DND-41 (cell line): Measurements from ENCODE around the gene GPA33.

Source experiments
- ATAC-seq: fragments of 200-7000 bp; cut with Tn5 transposase; 3 replicates; pipeline ENCODE4 v1.9.1; 2021; ENCODE audit warnings: low read depth; ENCODE audit not compliant: insufficient read depth
- DNase-seq: peaks from one replicate; pipeline ENCODE4 v3.0.0-alpha.2; 2020
- H2AFZ ChIP-seq: 2 replicates; pipeline ENCODE4 v1.6.0; 2012; ENCODE audit warnings: low read depth, low read length
- H3K27ac ChIP-seq: 2 replicates; pipeline ENCODE4 v1.5.1; 2012; ENCODE audit warnings: low read length, inconsistent platforms
- H3K27me3 ChIP-seq: fragments of 200-600 bp; sonication (generic); 2 replicates; pipeline ENCODE4 v1.6.0; 2012; ENCODE audit warnings: low read length, mild to moderate bottlenecking, inconsistent platforms; ENCODE audit not compliant: insufficient read depth, poor library complexity
- H3K36me3 ChIP-seq: 2 replicates; pipeline ENCODE4 v1.5.1; 2012; ENCODE audit warnings: low read length, inconsistent platforms; ENCODE audit not compliant: insufficient read depth
- H3K4me1 ChIP-seq: 2 replicates; pipeline ENCODE4 v1.5.1; 2012; ENCODE audit warnings: mild to moderate bottlenecking, low read length; ENCODE audit not compliant: insufficient read depth
- H3K4me2 ChIP-seq: 2 replicates; pipeline ENCODE4 v1.6.0; 2012; ENCODE audit warnings: mild to moderate bottlenecking, moderate library complexity, low read length, inconsistent platforms; ENCODE audit not compliant: insufficient read depth
- H3K4me3 ChIP-seq, 2 experiments: fragments of 200-600 bp in 1 of 2; shearing (Covaris generic) in 1 of 2; 2 replicates each; pipeline ENCODE4 v1.5.1; 2012 to 2016; ENCODE audit warnings: inconsistent platforms in 2 of 2, low read length in 2 of 2, mild to moderate bottlenecking in 2 of 2, low read depth in 1 of 2, moderate library complexity in 1 of 2
- H3K79me2 ChIP-seq: 2 replicates; pipeline ENCODE4 v1.6.0; 2012; ENCODE audit warnings: low read length, inconsistent platforms; ENCODE audit not compliant: insufficient read depth
- H3K9ac ChIP-seq: 2 replicates; pipeline ENCODE4 v1.6.0; 2012; ENCODE audit warnings: low read depth, mild to moderate bottlenecking, inconsistent platforms, low read length, moderate library complexity
- H3K9me3 ChIP-seq: 2 replicates; pipeline ENCODE4 v1.5.1; 2012; ENCODE audit warnings: low read length, moderate library complexity, mild to moderate bottlenecking, inconsistent platforms; ENCODE audit not compliant: insufficient read depth, severe bottlenecking
- H4K20me1 ChIP-seq: 2 replicates; pipeline ENCODE4 v1.6.0; 2012; ENCODE audit warnings: low read length; ENCODE audit not compliant: insufficient read depth
- CTCF ChIP-seq: IDR thresholded peaks from 2 replicates; pipeline ENCODE4 v1.5.1; 2012; ENCODE audit warnings: borderline replicate concordance, low read length, moderate library complexity, mild to moderate bottlenecking; ENCODE audit not compliant: poor library complexity, severe bottlenecking; ENCODE audit errors: extremely low read depth
- EZH2 ChIP-seq: IDR thresholded peaks from 3 replicates; pipeline ENCODE4 v1.6.1; 2012; ENCODE audit warnings: borderline replicate concordance, low read depth, mild to moderate bottlenecking, moderate library complexity, low read length, inconsistent platforms; ENCODE audit not compliant: severe bottlenecking

GPA33 gene

GRCh38 chr1:167082511-167083027 lies 7.6 kb downstream of the GPA33 start:
- no peak for DNase-seq
- Histone ChIP-seq H3K36me3 (no peaks in the 10 kb centered on the region), H3K27me3 (no peaks in the 10 kb centered on the region), H3K79me2 (no peaks in the 10 kb centered on the region), H3K4me3 (no peak overlapping the region), H2AFZ (no peak overlapping the region; the same call in 1 of the 2 replicates), H3K9me3 (no peaks in the 10 kb centered on the region), H3K27ac (no peak overlapping the region), H3K4me1 (no peaks in the 10 kb centered on the region), H4K20me1 (no peaks in the 10 kb centered on the region), H3K9ac (no peak overlapping the region), H3K4me2 (no peak overlapping the region)
- ATAC-seq, result no peak
- TF ChIP-seq EZH2, result no peak
- TF ChIP-seq CTCF, result no peak

- H3K4me3 ChIP-seq, result no peak overlapping the region
- H3K4me2 ChIP-seq, result no peak overlapping the region
- ATAC-seq (no peak), DNase-seq (no peak)
- no peaks in the 10 kb centered on the region for H3K27me3 ChIP-seq
- H3K79me2 ChIP-seq, result no peaks in the 10 kb centered on the region
- no peaks in the 10 kb centered on the region for H4K20me1 ChIP-seq
- H3K36me3 ChIP-seq, result no peaks in the 10 kb centered on the region
- H3K27ac ChIP-seq, result no peak overlapping the region
- no peaks in the 10 kb centered on the region for H3K9me3 ChIP-seq
- TF ChIP-seq EZH2 (no peak), CTCF (no peak)
- H3K4me1 ChIP-seq, result peaks cover 2% of the 10 kb centered on the region
- H3K9ac ChIP-seq, result no peak overlapping the region
- no peak overlapping the region for H2AFZ ChIP-seq
Observed at GRCh38 chr1:167081594-167082156, 8.5 kb downstream of the GPA33 start.

GRCh38 chr1:167077868-167078210 lies 12.3 kb downstream of the GPA33 start:
- Histone ChIP-seq H3K79me2 (no peaks in the 10 kb centered on the region), H3K36me3 (no peaks in the 10 kb centered on the region), H2AFZ (no peak overlapping the region), H3K27me3 (no peaks in the 10 kb centered on the region), H3K9me3 (no peaks in the 10 kb centered on the region), H3K4me2 (no peak overlapping the region), H3K27ac (no peak overlapping the region), H3K9ac (no peak overlapping the region), H3K4me1 (peaks cover 9% of the 10 kb centered on the region), H3K4me3 (no peak overlapping the region), H4K20me1 (no peaks in the 10 kb centered on the region)
- ATAC-seq, result no peak
- DNase-seq, result no peak
- no peak for TF ChIP-seq CTCF
- TF ChIP-seq EZH2, result no peak
